22Rv1 (cell line): Measurements from ENCODE around the gene SYMPK.

Experiments
- H3K27ac ChIP-seq: fragments of 450-650 bp; 2 replicates; pipeline ENCODE4 v1.5.1; 2017
- CTCF ChIP-seq: fragments of 450-650 bp; IDR thresholded peaks from 2 replicates; pipeline ENCODE4 v1.5.1; 2017; ENCODE audit warnings: mild to moderate bottlenecking
- ZFX ChIP-seq: fragments of 450-650 bp; IDR thresholded peaks from 2 replicates; pipeline ENCODE4 v1.6.1; 2017; ENCODE audit warnings: antibody characterized with exemption, borderline replicate concordance

SYMPK gene

GRCh38 chr19:45785781-45786532 is 77.0 kb downstream of the SYMPK start:
- no peak overlapping the region for H3K27ac ChIP-seq
- TF ChIP-seq ZFX (no peak), CTCF (no peak)

GRCh38 chr19:45785097-45785496 is 77.8 kb downstream of the SYMPK start:
- H3K27ac ChIP-seq, result no peak overlapping the region
- TF ChIP-seq ZFX, result no peak
- no peak for TF ChIP-seq CTCF

- TF ChIP-seq ZFX, result no peak
- no peak for TF ChIP-seq CTCF
- no peak overlapping the region for H3K27ac ChIP-seq
Observed at GRCh38 chr19:45784096-45784495, 78.9 kb downstream of the SYMPK start.

- TF ChIP-seq ZFX (no peak), CTCF (no peak)
- H3K27ac ChIP-seq, result 0 out of 2 replicates have a peak overlapping the region, but pooled peaks have one; percentile 7
Observed at GRCh38 chr19:45782820-45783785, 79.8 kb downstream of the SYMPK start.

- TF ChIP-seq ZFX (no peak), CTCF (no peak)
- H3K27ac ChIP-seq, result peak within 1 kb of the TSS; percentile 41; the same call in 1 of the 2 replicates
Observed at GRCh38 chr19:45782162-45782691, 80.7 kb downstream of the SYMPK start, which contains the start of gene DMPK. Gene DMPK (minus strand): TSS chr19:45782490. CDS start chr19:45782352, 138 bp downstream.

- no peak for TF ChIP-seq ZFX
- no peak for TF ChIP-seq CTCF
- H3K27ac ChIP-seq, result peak overlapping the region; percentile 41; the same call in 1 of the 2 replicates
Observed at GRCh38 chr19:45781214-45782161, 81.5 kb downstream of the SYMPK start.
